NCI-H82 treated with DMSO at 0.1 percent for 48 hours (cell line): ENCODE measurements around the gene TMX2.
"Not testable (repeated sequence)": the region's sequence is repeated elsewhere in the genome, so short reads cannot be mapped to it uniquely, and the experiment has no call there.

Source experiments
- DNase-seq: peaks from one replicate; lab custom pipeline; 2025; ENCODE audit not compliant: unreplicated experiment; lab: John Stamatoyannopoulos, UW

TMX2 gene, protein sequence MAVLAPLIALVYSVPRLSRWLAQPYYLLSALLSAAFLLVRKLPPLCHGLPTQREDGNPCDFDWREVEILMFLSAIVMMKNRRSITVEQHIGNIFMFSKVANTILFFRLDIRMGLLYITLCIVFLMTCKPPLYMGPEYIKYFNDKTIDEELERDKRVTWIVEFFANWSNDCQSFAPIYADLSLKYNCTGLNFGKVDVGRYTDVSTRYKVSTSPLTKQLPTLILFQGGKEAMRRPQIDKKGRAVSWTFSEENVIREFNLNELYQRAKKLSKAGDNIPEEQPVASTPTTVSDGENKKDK

DNA sequence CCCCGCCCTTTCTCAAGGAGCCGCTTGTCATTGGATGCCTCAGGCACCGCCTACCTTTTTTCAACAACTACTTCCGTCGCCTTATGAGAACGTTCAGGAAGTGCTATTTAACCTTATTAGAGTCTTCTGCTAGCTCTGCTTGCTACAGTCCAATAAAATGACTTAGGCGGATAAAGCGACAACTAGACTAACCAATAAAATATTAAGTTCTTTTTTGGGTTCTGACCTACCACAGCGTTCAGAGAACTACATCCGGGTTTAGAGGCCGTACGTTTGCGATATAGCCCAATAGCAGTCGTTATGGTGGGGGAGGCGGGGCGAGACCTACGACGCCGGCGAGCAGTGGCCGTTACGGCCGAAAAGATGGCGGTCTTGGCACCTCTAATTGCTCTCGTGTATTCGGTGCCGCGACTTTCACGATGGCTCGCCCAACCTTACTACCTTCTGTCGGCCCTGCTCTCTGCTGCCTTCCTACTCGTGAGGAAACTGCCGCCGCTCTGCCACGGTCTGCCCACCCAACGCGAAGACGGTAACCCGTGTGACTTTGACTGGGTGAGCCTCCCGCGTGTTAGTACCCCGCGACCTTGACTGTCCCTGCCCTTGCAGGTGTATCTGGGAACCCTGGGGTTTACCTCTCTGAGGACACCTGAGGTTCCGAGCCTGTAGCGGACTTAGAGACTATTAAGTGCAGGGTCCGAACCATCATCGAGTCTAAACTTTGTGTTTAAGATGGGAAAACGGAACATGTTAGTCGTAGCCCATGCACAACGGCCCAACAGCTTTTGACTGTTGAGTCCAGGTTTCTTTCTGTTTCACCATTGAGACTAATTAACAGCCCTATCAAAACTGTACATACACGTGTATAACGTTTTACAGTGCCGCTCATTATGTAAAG lies at the start of gene TMX2:
Gene TMX2, plus strand, starts transcription at position 338 of the 895 bp plus-strand sequence. Its CDS starts 26 bp downstream, at position 364.
- peak; percentile 99 for DNase-seq

GRCh38 chr11:57662893-57663292 lies 49.5 kb upstream of the TMX2 start:
- DNase-seq: no peak

DNA sequence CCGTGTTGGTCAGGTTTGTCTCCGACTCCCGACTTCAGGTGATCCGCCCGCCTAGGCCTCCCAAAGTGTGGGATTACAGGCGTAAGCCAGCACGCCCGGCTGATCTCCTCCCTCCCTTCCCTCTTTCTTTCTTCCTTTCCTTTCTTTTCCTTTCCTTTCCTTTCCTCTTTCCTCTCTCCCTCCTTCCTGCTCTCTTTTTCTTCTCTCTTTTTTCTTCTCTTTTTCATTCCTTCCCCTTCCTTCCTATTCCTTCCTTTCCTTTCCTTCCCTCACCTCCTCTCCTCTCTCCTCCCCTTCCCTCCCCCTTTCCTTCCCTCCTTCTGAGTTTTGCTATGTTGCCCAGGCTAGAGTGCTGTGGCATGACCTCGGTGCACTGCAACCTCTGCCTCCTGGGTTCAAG lies 48.4 kb upstream of the TMX2 start:
- no peak for DNase-seq

DNA sequence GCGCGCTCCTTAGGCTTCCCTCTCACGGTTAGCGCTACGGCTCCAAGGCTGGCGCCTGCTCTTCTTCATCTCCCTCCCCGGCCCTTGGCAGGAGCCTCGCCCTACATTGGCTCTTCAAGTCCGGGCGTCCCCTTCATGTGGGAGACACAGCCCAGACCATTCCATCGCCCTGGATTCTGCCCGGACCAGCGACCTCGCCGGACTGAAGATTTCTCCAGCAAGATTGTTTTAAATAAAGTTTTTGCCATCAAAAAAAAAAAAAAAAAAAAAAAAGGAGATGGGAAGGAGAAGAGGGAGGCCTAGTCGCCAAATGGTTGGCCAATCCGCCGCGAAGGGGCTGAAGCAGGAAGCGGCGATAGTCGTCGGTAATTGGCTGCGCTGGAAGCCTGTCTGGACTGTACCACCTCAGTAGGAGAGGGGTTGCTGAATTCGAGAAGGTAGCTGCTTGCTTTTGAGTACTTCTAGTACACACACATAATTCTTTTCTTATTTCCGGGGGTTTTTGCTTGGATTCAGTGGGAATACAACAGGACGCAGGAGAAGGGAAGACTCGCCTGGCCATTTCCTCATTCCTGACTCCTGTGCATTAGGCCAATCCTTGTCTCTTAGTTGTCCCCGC lies 45.2 kb upstream of the TMX2 start:
- DNase-seq: peak; percentile 98

DNA sequence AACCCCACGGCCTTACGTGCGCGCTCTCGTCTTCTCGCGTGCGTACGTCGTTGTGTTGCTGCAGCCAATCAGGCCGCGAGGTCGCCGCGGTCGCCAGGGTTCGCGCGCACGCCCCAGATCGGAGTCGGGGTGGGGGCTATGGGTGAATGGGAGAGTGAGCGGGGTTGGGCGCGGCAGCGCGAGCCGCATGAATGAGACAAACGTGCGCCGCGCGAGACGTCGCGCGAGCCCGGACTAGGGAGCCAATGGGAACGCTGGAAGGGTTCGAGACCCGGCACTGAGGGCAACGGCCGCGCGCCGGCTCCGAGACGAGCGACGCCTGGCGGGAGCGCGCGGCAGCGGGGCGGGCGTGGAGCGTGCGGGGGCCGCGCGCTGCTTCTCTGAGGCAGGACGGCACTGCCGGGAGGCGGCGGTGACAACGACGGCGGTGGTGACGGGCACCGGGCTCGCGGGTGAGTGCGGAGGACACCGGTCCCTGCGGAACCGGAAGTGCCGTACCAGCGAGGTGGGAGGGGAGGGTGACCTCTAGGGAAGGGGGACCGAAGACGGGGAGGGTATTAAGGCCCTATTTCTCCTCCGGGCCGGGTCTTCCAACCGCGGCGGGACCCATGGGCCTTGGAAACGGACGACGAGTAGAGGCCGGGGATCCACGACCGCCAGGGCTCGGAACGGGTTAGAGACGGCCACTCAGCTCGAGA lies 44.5 kb upstream of the TMX2 start, which contains the start of gene ZDHHC5:
Gene ZDHHC5, plus strand, starts transcription at position 379 of the 698 bp plus-strand sequence. CDS start 4,977 bp downstream, outside the sequence.
- peak; percentile 98 for DNase-seq

DNA sequence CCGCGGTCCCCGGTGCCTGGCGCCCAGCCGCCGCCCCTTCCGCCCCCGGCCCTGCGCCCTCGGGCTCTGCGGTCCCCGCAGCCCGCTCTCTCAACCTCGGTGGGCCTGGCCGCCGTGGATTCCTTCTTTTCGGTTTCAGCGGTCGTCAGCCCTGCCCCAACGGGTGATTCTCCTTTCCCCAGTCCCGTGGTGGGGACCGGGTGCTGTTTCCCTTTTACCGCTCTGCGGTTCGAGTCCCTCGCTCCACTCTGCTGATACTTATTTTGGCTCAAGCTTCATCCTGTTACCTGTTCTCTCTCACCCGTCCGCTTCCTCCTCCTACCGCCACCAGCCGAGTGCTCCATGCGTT lies 44.0 kb upstream of the TMX2 start:
- no peak for DNase-seq

GRCh38 chr11:57674251-57674650 lies 38.1 kb upstream of the TMX2 start:
- DNase-seq: no peak

DNA sequence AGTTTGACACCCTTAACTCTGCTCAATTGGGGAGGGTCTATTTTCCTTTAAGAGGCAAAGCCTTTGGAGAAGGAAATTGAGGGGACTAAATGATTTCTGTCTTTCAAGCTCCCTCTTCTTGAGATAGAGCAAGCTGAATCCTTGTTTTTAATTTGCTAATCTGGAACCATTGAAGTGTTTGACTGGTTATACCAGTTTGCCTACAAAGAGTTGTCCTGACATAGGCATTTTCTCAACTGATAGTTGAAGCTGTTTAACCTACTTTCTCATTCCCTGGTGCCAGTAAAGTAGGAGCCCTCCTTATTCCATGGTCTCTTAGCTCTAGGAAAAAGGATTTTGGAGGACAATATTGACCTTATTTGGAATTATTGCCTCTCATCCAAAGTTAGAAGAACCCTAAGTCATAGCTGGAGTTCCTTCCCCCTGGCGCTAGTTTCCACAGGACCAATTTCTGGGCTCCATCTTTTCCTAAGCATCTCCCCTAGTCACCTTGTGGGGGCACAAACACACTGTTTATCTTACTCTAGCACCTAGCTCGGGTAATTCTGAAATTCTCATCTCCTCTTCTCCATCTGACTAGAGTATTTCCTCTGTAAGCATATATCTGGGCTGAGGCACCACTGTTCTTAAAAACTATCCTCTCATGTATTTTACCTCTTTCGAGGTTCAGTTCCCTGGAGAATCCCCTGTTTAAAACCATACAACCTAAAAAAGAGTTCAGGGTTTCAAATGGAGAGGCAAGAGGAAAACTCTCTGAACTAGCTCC lies 37.0 kb upstream of the TMX2 start:
- no peak for DNase-seq

DNA sequence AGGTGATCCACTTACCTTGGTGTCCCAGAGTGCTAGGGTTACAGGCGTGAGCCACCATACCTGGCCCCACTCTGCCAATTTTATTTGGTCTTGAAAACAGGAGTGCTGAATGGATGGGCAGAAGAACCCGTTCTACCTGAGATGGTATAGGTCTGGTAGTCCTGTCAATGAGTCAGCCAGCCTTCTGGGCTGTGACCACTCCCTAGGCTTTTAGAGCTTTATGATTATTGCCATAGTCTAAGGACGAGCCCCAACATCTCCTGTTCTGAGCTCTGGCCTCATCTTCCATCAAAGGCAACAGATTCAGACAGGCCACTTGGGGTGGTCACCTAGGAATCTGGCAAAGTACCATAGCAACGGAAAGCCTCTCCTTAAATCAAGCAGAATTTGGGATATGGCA lies 33.0 kb upstream of the TMX2 start:
- DNase-seq: no peak

DNA sequence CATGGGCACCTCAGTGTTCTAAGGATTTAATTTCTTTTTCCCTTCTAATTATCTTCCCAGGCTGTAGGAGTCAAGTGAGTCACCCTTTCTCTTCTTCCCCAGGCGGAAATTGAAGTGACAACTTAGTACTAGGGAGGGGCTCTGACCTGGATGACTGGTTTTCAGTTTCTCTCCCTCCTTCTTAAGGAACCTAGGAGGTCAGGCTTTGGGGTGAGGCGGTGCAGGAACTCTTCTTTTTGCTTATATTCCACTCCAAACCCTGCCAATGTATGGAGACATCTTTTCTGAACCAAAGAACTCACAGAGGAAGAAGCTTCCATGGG lies 31.9 kb upstream of the TMX2 start:
- DNase-seq: no peak

DNA sequence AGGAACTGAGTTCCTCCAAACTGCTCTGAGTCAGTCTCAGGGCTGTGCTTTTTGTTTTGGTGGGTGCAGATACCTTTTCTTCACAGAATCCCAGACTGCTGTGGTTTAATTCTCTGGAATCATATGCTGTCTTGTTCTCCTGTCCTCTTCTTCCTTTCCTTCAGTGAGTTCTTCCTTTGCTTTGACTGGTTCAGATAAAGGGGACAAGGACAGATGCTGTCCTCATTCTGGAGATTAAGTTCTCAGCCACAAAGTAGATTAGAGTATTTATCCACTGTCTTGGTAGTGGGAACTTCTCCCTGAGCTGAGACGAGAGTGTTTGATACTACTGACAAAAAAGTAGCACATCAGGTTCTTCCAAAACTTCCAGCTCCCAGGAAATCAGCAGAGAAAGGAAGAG lies 31.2 kb upstream of the TMX2 start:
- peak; percentile 82 for DNase-seq

DNA sequence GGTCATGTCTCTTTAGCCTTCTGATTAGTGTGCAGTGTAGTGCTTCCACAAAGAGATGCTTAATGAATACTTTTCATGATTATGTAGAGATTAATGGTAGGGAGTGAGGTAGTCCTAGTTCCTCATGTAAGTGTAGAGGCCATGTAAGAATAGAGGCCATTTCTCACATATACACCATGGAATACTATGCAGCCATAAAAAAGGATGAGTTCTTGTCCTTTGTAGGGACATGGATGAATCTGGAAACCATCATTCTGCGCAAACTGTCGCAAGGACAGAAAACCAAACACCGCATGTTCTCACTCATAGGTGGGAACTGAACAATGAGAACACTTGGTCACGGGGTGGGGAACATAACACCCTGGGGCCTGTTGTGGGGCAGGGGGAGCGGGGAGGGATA lies 21.9 kb upstream of the TMX2 start:
- DNase-seq: not testable (repeated sequence)

DNA sequence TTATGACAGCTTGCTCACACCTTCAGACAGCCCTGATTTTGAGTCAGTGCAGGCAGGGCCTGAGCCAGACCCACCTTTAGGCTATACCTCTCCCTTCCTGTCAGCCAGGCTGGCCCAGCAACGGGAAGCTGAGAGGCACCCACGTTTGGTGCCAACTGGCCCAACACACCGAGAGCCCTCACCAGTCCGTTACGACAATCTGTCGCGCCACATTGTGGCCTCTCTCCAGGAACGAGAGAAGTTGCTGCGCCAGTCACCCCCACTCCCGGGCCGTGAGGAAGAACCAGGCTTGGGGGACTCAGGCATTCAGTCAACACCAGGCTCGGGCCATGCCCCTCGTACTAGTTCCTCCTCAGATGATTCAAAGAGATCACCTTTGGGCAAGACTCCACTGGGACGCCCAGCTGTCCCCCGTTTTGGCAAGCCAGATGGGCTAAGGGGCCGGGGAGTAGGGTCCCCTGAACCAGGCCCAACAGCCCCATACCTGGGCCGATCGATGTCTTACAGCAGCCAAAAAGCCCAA lies 13.5 kb upstream of the TMX2 start:
- no peak for DNase-seq

DNA sequence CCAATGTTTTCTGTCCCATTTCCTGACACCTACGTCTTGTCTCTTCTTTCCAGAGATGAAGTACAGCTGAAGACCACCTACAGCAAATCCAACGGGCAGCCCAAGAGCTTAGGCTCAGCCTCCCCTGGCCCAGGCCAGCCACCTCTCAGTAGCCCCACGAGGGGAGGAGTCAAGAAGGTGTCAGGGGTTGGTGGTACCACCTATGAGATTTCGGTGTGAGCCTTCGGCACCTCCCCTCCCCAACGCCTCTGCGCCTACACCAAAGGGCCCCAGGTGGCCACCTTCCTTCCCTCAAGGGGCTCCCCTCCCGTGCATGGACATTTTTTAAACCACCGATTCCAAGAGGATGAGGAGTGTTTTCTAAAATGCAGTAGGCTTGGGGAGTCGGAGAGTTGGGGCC lies 12.6 kb upstream of the TMX2 start:
- no peak for DNase-seq

DNA sequence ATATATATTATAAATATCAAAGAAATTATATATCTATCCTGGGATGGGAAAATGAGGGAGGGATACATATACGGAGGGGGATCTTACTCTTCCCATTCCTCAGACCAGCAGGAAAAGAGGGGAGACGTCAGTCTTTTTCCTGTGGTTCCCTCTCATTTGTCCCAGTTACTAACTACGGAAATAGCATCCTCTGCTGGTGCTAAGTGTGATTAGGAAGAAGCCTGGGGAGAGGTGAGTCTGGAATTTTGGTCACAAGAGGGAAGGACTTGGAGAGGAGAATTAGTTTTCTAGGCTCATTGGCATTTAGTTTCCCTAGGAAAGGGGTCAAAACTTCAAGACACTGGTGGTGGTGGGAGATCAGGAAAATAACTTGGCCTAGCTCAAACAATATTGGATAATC lies 12.0 kb upstream of the TMX2 start:
- no peak for DNase-seq

GRCh38 chr11:57703341-57703740 lies 9.1 kb upstream of the TMX2 start:
- DNase-seq: no peak

- DNase-seq: no peak
Observed at GRCh38 chr11:57704932-57705331, 7.5 kb upstream of the TMX2 start.

DNA sequence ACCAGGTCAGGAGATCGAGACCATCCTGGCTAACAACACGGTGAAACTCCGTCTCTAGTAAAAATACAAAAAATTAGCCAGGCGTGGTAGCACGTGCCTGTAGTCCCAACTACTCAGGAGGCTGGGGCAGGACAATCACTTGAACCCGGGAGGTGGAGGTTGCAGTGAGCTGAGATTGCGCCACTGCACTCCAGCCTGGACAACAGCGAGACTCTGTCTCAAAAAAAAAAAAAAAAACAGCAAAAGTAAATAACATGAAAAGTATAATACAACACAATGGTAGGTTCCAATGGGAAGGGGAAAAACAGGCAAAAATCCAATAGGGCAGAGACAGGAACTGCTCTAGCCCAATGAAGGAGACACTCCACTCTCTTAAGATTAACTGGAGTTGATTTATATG lies 7.0 kb upstream of the TMX2 start:
- not testable (repeated sequence) for DNase-seq

DNA sequence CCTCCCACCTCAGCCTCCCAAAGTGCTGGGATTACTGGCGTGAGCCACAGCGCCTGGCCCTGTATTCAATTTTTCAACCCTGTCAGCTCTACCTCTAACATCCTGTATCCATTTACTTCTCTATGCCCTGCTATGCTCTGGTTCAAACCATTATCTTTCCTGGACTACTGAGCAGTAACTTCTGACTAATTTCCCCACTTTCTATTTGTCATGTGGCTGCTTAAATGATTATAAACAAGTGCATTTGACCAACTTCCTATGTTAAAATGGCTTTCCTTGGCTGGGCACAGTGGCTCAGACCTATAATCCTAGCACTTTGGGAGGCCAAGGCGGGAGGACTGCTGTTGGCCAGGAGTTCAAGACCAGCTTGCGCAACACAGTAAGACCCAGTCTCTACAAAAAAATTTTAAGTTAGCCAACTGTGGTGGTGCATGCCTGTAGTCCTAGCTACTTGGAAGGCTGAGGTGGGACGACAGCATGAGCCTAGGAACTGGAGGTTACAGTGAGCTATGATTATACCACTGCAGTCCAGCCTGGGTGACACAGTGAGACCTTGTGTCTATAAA lies 2.5 kb upstream of the TMX2 start:
- DNase-seq: no peak
